HG03354 (cell line): ENCODE measurements around the gene DISP2.

ENCODE experiments used
- ATAC-seq: cut with Tn5 transposase; IDR thresholded peaks from one replicate; pipeline ENCODE4 v1.9.1; 2021; ENCODE audit warnings: mild to moderate bottlenecking; ENCODE audit not compliant: unreplicated experiment, poor library complexity, severe bottlenecking

DISP2 gene

DNA sequence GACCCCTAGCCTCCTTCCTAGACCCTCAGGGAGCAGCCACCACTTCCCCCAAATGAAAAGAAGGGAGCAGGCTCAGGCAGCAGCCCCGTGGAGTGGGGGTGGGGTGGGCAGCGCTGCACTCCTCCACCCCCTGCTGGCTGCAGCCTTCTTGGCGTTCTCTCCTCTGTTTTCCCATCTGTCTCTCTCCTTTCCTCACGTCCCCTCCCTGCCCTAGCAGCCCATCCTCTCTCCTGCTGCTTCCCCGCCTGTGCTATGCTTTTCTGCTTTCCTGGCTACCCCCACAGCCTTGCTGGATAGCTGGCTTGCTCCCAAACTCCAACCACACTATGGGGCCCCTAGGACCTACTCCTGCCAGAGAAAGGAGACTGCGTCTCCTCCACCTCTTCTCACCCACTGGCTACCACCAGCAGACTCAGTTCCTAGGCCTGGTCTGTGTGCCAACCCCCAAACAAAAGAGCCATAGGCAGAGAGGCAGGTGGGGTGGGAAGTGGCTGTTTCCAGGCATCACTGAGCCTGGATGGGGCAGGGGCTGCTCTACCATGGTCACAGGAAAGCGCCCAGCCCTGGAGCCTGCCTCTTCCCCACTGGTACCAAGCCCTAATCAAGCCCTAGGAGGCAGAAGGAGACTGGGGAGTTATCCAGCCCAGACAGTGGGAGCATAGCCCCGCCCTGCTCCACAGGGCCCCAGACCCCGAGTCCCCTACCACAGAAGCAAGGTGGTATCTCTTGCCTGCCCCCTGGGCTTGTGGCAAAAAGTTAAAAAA, 3.4 kb upstream of the DISP2 start:
- ATAC-seq, result no peak

DNA sequence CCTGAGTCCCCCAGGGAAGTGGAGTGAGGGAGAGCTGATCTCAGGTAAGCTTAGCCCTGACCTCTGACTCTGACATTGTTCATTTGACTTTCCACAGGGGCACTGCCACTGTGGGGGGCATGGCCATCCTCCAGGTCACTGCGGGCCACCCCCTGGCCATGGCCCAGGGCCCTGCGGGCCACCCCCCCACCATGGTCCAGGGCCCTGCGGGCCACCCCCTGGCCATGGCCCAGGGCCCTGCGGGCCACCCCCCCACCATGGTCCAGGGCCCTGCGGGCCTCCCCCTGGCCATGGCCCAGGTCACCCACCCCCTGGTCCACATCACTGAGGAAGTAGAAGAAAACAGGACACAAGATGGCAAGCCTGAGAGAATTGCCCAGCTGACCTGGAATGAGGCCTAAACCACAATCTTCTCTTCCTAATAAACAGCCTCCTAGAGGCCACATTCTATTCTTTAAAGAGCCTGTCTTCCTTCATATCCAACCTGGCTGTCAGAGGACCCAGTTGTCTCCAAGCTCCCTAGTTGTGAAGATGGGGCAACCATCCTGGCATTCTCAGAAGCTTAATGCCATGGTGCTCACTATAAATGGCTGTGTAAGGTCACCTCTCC, 1.9 kb upstream of the DISP2 start:
- no peak for ATAC-seq

DNA sequence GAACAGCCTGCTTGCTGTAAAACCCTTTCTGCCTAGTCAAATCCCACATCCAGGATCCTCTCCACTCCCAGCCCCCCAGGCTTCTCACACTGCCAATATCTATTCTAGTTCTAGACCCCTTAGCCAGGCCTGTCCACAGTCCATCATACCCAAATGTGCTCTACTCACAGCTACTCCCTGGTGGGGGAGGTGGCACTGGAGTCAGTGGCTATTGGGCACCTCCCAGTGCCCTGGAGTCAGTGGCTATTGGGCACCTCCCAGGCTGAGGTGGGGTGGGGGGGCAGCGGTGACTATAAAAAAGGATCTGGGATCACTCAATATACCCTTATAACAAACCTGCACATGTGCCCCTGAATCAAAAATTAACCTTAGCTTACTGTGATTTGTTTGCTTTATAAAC, 773 bp upstream of the DISP2 start:
- ATAC-seq, result no peak

DNA sequence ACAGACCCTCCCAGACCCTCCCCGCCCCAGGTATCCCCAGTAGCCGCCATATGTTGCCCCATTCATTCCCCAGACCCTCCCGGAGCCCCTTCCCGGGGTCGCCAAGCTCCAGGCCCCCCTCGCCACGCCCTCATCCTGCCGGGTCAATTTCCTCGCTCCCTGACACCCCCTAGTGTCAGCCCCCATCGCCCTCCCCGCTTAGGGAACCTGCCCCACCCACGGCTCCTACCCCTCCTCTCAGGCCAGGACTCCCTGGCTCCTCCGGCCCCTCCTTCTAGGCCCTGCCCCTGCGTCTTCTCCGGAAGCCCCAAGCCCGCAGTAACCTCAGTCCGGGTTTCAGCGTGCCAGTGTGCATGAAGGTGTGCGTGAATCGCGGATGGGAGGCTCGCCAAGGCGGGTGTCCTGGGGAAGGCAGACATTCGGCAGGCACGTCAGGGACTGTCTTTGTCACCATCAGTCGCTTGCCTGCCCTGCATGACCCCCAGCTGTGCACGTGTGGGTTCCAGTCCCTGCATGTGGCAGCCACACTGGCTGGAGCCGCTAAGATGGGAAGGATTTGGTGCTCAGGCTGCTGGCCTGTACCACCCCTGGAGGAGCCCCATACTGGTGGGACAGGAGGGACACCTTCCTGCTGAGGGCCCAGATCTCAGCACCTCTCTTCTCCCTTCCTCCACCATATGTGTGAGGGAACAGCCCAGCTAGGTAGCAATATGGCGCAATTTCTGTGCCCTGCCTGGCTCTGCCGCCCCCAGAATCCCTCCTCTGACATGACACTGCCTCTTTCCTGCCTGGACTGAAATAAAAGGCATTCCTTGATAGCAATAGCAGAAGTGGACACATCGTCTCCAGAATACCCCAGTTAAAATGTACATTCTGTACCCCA, 693 bp downstream of the DISP2 start:
- ATAC-seq, result peak; percentile 16

DNA sequence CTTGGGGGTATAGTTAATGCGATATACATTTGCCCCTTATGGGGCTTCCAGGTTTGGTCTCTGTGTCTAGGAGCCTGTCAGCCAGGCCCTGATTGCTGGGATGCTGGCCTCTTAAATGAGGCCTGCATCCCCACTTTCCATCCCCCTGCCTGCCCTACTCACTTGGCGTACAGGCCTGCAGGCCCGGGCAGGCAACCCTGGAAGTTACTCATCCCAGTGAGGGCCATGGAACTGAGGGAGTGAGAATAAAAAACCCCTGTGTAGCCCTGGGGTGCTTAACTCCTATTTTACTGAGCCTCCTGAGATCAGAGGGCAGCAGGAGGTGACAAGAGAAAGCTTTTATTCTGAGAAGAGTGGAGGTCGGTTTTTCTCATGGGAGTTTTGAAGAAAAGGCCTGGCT, 2.0 kb downstream of the DISP2 start:
- no peak for ATAC-seq

DNA sequence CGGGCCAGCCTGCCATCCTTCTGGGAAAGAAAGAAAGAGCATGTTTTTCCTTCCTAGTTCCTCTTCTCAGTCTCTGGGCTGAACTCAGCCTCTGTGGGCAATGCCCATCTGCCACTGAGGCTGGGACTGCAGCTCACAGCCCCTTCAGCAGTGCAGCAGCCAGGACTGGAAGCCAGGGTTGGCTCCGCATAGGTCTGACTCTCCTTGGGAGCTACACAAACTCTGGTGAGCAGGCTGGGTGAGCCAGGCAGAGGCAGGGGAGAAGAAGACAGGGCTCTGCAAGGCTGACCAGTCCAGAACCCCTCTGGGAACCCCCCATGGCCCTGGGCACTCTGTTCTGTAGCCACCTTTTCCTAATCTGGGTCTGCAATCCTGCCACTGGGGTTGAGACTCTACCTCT, 3.6 kb downstream of the DISP2 start:
- no peak for ATAC-seq

DNA sequence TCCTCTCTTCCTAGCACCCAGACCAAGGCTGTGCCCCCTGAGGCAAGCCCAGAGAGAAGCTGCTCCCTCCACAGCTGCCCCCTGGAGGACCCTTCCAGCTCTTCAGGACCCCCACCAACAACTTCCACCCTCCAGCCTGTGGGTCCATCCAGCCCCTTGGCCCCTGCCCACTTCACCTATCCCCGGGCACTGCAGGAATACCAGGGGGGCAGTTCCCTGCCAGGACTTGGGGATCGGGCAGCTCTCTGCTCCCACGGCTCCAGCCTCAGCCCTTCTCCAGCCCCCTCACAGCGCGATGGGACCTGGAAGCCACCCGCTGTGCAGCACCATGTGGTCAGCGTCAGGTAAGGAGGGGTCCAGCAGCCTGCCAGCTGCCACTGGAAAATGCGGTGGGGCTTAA, 5.6 kb downstream of the DISP2 start:
- no peak for ATAC-seq

DNA sequence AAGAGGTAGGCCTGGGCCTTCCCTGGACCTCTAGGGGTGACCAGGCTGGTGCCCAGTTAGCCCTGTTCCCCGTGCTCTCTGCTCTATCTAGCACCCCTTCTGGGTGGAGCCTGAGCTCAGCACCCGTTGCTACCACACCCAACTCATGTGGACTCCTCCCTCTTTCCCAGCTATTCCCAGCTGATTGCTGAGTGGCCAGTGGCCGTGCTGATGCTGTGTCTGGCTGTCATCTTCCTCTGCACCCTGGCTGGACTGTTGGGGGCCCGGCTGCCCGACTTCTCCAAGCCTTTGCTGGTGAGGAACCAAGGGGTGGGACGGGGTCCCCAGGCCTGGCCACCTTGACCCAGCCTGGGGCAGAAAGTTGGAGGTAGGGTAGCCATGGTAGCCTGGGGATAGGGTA, 6.2 kb downstream of the DISP2 start:
- no peak for ATAC-seq

DNA sequence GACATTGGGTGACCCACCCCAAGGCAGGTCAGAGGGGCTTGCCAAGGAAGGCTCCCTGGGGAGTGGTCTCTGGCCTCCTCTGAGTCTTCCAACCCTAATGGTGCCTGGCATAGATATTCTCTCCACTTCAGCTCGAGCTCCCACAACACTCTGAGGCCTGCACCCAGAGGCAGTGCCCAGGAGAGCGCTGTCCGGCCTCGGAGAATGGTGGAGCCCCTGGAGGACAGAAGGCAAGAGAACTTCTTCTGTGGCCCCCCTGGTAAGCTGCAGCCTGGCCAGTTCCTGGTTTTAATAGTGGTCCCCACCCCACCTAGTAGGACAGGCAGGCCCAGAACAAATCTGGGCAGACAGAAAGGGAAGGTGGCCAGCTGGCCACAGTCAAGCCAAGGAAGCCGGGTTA, 7.0 kb downstream of the DISP2 start:
- ATAC-seq, result no peak

DNA sequence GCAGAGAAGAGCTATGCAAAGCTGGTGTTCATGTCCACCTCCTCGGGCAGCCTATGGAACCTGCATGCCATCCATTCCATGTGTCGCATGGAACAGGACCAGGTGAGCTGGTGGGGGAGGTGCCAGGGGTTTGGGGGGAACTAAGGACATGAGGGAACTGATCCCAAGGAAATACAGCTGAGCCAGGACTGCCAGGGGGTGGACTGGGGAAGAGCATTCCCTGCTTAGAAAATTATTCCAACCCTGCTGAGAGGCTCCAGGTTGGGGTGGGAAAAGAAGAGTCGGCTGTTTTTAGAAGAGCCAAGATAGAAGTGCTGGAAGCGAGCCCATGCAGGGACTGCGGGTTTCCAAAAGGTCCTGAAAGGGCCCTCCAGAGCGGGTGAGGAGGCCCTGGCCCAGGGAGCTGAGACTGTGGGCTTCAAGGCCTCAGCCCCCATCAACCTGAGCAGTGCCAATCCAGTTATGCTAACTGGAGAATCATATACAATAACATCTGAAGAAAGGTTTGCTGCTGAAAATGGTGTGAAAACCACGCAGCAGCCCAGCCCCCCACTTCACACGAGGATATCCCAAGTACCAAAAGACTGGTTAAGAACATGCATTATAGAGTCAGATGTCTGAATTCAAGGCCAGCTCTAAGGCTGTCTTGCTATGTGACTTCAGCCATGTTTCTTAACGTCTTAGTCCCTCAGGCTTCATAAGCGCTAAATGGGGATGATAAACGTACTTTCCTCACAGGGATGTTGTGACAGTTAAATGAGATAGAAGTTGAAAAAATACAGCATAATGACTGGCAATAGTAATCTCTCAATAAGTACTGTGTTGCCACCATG, 7.8 kb downstream of the DISP2 start:
- ATAC-seq, result no peak

DNA sequence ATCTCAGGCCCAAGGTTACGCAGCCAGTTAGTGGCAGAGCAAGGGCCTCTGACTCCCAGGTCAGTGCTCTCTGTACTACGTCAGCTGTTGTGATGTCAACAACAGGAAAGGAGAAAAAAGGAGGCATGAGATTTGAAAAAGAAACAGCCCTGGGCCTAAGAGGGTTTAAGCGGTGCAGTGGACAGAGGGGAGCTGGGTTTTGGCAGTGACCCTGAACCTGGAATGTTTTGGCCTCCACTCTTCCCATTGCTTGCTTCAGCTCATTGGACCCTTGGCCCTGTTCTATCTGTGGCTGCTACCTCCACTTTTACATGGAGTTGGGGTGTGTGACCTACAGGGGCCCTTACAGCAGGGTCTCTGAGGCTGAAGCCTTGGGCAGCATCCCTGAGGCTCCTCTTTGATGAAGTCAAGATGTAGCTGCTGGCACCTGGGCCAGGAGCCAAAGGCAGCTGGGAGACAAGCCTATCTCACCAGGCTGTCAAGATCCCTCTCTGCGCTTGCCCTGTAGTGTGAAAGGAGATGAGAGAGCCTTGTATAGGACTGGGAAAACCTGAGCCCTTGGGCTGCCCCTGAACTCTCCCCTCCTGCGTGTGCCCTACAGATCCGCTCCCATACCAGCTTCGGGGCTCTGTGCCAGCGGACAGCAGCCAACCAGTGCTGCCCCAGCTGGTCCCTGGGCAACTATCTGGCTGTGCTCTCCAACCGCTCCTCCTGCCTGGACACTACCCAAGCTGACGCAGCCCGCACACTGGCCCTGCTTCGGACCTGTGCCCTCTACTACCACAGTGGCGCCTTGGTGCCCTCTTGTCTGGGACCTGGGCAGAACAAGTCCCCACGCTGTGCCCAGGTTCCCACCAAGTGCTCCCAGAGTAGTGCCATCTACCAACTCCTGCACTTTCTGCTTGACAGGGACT, 8.7 kb downstream of the DISP2 start:
- ATAC-seq, result no peak

DNA sequence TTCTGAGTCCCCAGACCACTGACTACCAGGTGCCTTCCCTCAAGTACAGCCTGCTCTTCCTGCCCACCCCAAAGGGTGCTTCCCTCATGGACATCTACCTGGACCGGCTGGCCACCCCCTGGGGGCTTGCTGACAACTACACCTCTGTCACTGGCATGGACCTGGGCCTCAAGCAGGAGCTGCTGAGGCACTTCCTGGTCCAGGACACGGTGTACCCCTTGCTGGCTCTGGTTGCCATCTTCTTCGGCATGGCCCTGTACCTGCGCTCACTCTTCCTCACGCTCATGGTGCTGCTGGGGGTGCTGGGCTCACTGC, 9.3 kb downstream of the DISP2 start:
- no peak for ATAC-seq

DNA sequence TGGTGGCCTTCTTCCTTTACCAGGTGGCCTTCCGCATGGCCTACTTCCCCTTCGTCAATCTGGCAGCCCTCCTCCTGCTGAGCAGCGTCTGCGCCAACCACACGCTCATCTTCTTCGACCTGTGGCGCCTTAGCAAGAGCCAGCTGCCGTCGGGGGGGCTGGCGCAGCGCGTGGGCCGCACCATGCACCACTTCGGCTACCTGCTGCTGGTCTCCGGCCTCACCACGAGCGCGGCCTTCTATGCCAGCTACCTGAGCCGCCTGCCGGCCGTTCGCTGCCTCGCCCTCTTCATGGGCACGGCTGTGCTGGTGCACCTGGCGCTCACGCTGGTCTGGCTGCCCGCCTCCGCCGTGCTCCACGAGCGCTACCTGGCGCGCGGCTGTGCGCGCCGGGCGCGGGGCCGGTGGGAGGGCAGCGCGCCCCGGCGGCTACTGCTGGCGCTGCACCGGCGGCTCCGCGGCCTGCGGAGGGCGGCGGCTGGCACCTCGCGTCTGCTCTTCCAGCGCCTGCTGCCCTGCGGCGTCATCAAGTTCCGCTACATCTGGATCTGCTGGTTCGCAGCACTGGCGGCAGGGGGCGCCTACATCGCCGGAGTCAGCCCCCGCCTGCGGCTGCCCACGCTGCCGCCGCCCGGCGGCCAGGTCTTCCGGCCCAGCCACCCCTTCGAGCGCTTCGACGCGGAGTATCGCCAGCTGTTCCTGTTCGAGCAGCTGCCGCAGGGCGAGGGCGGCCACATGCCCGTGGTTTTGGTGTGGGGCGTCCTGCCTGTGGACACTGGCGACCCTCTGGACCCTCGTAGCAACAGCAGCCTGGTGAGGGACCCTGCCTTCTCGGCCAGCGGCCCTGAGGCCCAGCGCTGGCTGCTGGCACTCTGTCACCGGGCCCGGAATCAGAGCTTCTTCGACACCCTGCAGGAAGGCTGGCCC, 9.9 kb downstream of the DISP2 start:
- ATAC-seq, result peak; percentile 92

DNA sequence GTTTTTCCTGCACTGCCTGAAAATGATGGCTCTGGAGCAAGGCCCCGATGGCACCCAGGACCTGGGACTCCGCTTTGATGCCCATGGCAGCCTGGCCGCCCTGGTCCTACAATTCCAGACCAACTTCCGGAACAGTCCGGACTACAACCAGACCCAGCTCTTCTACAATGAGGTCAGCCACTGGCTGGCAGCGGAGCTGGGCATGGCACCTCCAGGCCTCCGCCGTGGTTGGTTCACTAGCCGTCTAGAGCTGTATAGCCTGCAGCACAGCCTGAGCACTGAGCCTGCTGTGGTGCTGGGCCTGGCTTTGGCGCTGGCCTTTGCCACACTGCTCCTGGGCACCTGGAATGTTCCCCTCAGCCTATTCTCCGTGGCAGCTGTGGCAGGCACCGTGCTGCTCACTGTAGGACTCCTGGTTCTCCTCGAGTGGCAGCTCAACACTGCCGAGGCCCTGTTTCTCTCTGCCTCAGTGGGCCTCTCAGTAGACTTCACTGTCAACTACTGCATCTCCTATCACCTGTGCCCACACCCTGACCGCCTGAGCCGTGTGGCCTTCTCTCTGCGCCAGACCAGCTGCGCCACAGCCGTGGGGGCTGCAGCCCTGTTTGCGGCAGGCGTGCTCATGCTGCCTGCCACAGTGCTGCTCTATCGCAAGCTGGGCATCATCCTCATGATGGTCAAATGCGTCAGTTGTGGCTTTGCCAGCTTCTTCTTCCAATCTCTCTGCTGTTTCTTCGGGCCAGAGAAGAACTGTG, 10.9 kb downstream of the DISP2 start:
- no peak for ATAC-seq

DNA sequence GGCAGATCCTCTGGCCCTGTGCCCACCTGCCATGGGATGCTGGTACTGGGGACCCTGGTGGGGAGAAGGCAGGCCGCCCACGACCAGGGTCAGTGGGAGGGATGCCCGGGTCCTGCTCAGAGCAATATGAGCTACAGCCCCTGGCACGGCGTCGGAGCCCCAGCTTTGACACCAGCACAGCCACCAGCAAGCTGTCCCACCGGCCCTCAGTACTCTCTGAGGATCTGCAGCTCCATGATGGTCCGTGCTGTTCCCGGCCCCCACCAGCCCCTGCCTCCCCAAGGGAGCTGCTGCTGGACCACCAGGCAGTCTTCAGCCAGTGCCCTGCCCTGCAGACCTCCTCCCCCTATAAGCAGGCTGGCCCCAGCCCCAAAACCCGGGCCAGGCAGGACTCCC, 11.5 kb downstream of the DISP2 start:
- no peak for ATAC-seq

DNA sequence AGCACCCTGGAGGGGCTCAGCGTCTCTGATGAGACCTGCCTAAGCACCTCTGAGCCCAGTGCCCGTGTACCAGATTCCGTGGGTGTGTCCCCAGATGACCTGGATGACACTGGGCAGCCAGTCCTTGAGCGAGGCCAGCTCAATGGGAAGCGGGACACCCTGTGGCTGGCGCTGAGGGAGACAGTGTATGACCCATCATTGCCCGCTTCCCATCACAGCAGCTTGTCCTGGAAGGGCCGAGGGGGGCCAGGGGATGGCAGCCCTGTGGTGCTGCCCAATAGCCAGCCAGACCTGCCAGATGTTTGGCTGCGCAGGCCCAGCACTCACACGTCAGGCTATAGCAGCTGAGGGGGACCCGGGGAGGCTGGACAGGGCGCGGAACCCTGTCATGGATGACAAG, 12.0 kb downstream of the DISP2 start:
- ATAC-seq, result no peak

DNA sequence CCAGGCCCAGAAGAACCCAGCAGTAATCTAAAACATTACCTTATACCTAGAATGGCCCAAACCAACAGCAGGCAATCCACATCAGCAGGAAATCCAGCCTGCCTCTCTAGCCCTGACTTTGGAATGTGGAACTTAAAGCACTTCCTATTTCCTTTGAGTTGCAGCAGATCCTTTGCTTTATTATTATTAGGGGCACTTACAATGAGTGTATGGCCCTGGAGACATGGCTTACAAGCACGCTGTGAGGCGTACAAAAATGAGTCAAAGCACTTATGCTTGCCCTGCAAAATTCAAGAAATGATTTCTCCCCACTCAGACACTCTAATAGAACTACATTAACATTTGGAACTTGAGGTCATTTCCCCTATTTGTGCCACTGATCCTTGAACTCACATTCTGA, 15.0 kb downstream of the DISP2 start:
- ATAC-seq, result no peak
